Measurements from ENCODE around the gene KATNIP. TPM values are rescaled to one million over a fixed set of nuclear protein-coding genes. Genes with fewer than 3 reads are reported as not detected.
A peak's percentile ranks its signal among the peaks of the same experiment; 100 is the strongest.

The KATNIP gene
- total and polyA plus RNA-seq, 2 of the 13 experiments (the other 11 are each of a cell fraction or from before 2014, with no cell fraction given), result 9.7 to 12.0 TPM

DNA sequence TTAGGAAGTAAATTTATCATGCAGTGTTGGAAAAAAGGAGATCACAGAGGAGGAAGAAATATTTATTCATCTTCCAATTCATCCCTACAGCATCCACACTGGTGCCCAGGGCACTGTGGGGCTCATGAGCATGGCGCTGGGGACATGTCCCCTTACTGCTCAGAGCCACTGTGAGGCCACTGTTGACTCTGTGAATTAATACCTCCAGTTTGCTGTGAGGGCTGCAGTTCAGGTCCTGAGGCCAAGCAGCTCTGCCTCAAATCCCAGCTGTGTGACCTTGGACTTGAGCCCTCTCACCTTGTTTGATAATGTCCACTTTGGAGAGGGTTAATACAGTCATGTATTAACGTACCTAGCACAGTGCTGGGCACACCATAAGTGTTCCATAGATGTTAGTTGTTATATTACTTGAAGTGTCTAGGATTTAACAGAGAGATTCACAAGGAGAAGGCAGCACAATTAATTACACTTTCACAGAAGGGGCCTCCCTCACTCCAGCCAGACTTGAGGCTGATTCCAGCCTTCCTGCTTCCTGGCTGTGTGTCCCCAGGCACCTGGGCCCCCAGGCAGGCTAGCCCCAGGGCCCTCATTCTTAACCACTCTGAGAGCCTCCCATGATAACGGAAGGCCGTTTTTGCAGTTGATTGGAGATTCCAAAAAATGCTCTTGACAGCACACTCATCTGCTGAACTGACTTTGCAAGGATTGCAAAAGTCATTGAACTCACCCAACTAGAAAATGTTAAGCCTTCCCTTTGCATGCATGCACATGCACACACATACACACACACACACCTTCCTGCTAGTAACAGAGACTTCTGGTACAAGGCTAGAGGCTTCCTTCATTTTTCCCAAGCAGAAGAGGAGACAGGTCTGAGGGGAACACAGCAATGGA, 29.4 kb downstream of the KATNIP start (continued):
- TF ChIP-seq ZNF292 (CRISPR knock-in tag; IDR thresholded peaks at IDR 0.05; ENCODE audit: borderline replicate concordance, low read depth) (peak; percentile 44; the same call in 1 of the 2 replicates), ZKSCAN8 (CRISPR knock-in tag; IDR thresholded peaks at IDR 0.05; ENCODE audit: borderline replicate concordance) (peak; percentile 60; the same call in 1 of the 2 replicates), ARID2 (CRISPR knock-in tag; IDR thresholded peaks at IDR 0.05; ENCODE audit: borderline replicate concordance) (no peak), ZBTB7B (CRISPR knock-in tag; IDR thresholded peaks at IDR 0.05) (no peak), FOXK2 (IDR thresholded peaks at IDR 0.05) (no peak), ZFYVE20 (CRISPR knock-in tag; IDR thresholded peaks at IDR 0.05; ENCODE audit: borderline replicate concordance, low read depth) (no peak), ZNF296 (CRISPR knock-in tag; conservative IDR thresholded peaks at IDR 0.05) (no peak), NR2C2 (CRISPR knock-in tag; IDR thresholded peaks at IDR 0.05; ENCODE audit: borderline replicate concordance) (0 out of 2 replicates have a peak, but pooled peaks have one; percentile 38), CENPX (CRISPR knock-in tag; IDR thresholded peaks at IDR 0.05) (no peak), MIER3 (CRISPR knock-in tag; IDR thresholded peaks at IDR 0.05; ENCODE audit: borderline replicate concordance) (0 out of 2 replicates have a peak, but pooled peaks have one; percentile 46), ZNF792 (CRISPR knock-in tag; IDR thresholded peaks at IDR 0.05) (peak; percentile 88; the same call in 1 of the 2 replicates), ASH2L (IDR thresholded peaks at IDR 0.05; ENCODE audit: insufficient read length, low read depth, low read length) (peak; percentile 79), FOXC1 (CRISPR knock-in tag; IDR thresholded peaks at IDR 0.05; ENCODE audit: borderline replicate concordance) (peak; percentile 17; the same call in 1 of the 2 replicates), REL (CRISPR knock-in tag; conservative IDR thresholded peaks at IDR 0.05) (no peak), U2AF1 (optimal IDR thresholded peaks at IDR 0.05; ENCODE audit: low read depth, low read length) (no peak), ZFX (CRISPR knock-in tag; IDR thresholded peaks at IDR 0.05; ENCODE audit: low read depth) (peak; percentile 53; the same call in 1 of the 2 replicates), POLR2A (IDR thresholded peaks at IDR 0.05; ENCODE audit: insufficient read depth in 1 of 2, low read depth in 2 of 2, low read length in 2 of 2) (peak; percentile 24 to 63; a peak in 2 of 4 replicates), ZNF414 (CRISPR knock-in tag; IDR thresholded peaks at IDR 0.05) (no peak), CENPT (CRISPR knock-in tag; IDR thresholded peaks at IDR 0.05; ENCODE audit: low read depth) (no peak)
- TF ChIP-seq, protein P1, sequence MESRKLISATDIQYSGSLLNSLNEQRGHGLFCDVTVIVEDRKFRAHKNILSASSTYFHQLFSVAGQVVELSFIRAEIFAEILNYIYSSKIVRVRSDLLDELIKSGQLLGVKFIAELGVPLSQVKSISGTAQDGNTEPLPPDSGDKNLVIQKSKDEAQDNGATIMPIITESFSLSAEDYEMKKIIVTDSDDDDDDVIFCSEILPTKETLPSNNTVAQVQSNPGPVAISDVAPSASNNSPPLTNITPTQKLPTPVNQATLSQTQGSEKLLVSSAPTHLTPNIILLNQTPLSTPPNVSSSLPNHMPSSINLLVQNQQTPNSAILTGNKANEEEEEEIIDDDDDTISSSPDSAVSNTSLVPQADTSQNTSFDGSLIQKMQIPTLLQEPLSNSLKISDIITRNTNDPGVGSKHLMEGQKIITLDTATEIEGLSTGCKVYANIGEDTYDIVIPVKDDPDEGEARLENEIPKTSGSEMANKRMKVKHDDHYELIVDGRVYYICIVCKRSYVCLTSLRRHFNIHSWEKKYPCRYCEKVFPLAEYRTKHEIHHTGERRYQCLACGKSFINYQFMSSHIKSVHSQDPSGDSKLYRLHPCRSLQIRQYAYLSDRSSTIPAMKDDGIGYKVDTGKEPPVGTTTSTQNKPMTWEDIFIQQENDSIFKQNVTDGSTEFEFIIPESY (CRISPR knock-in tag; IDR thresholded peaks at IDR 0.05), result no peak
- TF ChIP-seq, protein P2, sequence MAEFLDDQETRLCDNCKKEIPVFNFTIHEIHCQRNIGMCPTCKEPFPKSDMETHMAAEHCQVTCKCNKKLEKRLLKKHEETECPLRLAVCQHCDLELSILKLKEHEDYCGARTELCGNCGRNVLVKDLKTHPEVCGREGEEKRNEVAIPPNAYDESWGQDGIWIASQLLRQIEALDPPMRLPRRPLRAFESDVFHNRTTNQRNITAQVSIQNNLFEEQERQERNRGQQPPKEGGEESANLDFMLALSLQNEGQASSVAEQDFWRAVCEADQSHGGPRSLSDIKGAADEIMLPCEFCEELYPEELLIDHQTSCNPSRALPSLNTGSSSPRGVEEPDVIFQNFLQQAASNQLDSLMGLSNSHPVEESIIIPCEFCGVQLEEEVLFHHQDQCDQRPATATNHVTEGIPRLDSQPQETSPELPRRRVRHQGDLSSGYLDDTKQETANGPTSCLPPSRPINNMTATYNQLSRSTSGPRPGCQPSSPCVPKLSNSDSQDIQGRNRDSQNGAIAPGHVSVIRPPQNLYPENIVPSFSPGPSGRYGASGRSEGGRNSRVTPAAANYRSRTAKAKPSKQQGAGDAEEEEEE (CRISPR knock-in tag; IDR thresholded peaks at IDR 0.05; ENCODE audit: borderline replicate concordance), result no peak
- TF ChIP-seq, protein P3, sequence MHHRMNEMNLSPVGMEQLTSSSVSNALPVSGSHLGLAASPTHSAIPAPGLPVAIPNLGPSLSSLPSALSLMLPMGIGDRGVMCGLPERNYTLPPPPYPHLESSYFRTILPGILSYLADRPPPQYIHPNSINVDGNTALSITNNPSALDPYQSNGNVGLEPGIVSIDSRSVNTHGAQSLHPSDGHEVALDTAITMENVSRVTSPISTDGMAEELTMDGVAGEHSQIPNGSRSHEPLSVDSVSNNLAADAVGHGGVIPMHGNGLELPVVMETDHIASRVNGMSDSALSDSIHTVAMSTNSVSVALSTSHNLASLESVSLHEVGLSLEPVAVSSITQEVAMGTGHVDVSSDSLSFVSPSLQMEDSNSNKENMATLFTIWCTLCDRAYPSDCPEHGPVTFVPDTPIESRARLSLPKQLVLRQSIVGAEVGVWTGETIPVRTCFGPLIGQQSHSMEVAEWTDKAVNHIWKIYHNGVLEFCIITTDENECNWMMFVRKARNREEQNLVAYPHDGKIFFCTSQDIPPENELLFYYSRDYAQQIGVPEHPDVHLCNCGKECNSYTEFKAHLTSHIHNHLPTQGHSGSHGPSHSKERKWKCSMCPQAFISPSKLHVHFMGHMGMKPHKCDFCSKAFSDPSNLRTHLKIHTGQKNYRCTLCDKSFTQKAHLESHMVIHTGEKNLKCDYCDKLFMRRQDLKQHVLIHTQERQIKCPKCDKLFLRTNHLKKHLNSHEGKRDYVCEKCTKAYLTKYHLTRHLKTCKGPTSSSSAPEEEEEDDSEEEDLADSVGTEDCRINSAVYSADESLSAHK (CRISPR knock-in tag; IDR thresholded peaks at IDR 0.05; ENCODE audit: borderline replicate concordance), result no peak

Data from HepG2 (cell line).